HPDE6-E6E7 (cell line): ENCODE measurements around the gene ZBTB21.
"Not testable (repeated sequence)": the region's sequence is repeated elsewhere in the genome, so short reads cannot be mapped to it uniquely, and the experiment has no call there.

Experiments used
- DNase-seq: peaks from one replicate; pipeline ENCODE4 v3.0.0; 2011; ENCODE audit warnings: missing footprints; ENCODE audit errors: extremely low spot score

ZBTB21 gene

GRCh38 chr21:41952568-41953248, 57.5 kb downstream of the ZBTB21 start:
- no peak for DNase-seq

- no peak for DNase-seq
These were observed 58.1 kb downstream of the ZBTB21 start for GRCh38 chr21:41951876-41952567.

- no peak for DNase-seq
These were observed 59.2 kb downstream of the ZBTB21 start for GRCh38 chr21:41950941-41951351.

- DNase-seq: not testable (repeated sequence)
These were observed 60.5 kb downstream of the ZBTB21 start for GRCh38 chr21:41949631-41950030.

DNA sequence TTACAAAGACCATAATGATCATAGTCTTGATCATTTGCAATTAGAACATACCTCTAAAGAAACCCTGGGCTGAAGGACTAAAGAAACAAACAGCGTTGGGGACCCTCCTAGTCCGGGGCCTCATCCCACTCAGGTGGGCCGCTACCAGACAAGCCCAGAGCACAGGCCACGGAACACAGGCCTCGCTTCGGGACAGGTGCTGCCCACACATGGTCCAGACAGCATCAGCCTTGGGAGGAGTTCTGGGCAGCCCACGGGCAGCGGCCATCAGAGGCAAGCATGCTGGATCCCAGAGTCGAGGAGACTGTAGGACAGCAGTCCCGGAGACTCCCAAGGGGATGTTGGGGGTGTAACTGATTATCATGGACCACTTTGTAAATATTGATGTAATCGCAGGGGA, 61.3 kb downstream of the ZBTB21 start:
- no peak for DNase-seq

- DNase-seq: no peak
These were observed 61.9 kb downstream of the ZBTB21 start for GRCh38 chr21:41948078-41948895.

GRCh38 chr21:41945982-41946381, 64.2 kb downstream of the ZBTB21 start:
- no peak for DNase-seq

- DNase-seq: no peak
These were observed 66.3 kb downstream of the ZBTB21 start for GRCh38 chr21:41943851-41944250.

GRCh38 chr21:41942457-41942856, 67.7 kb downstream of the ZBTB21 start:
- no peak for DNase-seq

DNA sequence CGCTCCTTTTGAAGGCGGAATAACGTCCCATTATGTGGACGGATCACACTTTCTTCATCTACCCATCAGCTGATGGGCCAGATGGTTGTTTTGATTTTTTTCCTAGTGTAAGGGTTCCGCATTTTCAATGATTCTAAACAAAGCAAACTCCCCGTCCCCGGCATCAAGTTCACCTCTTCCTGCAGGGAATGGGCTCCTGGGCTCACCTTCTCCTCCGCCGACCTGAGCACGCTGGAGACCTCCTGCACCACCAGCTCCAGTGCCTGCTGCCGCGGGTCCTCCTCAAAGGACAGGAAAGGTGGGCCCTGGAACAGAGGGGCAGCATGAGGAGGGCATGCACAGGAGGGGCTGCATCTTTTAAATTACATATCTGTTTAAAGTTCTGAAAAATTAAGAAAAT, 68.2 kb downstream of the ZBTB21 start:
- no peak for DNase-seq

- DNase-seq: no peak
These were observed 69.7 kb downstream of the ZBTB21 start for GRCh38 chr21:41940431-41940830.

DNA sequence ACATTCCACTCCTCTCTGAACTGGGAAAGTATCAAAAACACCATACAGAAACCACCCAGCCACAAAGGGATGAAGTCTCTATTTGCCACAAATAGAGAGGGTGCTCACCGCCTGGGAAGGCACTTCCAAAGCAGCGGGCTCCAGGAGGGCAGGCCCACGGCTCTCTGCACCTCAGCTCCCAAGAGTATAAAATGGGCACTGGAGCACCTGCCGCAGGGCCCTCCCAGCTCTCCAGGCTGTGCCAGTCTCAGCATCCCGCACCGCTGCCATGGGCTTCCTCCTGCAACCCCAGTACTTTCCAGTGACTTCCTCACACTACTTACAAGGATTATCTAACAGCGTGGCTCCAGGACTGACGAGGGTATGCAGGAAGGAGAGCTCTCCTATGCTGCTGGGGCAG, 70.8 kb downstream of the ZBTB21 start:
- no peak for DNase-seq
